MM.1S (cell line): ENCODE results near the gene RIPK1.

Source experiments
- EZH2phosphoT487 ChIP-seq: fragments of 300-600 bp; sonication (generic); IDR thresholded peaks from 2 replicates; pipeline ENCODE4 v1.6.1; 2018; ENCODE audit warnings: antibody characterized with exemption, low read length
- TF ChIP-seq, protein P1 (sequence below): fragments of 300-600 bp; sonication (generic); IDR thresholded peaks from 2 replicates; pipeline ENCODE4 v1.5.1; 2016; ENCODE audit warnings: antibody characterized with exemption, low read length, mixed read lengths

DNA sequence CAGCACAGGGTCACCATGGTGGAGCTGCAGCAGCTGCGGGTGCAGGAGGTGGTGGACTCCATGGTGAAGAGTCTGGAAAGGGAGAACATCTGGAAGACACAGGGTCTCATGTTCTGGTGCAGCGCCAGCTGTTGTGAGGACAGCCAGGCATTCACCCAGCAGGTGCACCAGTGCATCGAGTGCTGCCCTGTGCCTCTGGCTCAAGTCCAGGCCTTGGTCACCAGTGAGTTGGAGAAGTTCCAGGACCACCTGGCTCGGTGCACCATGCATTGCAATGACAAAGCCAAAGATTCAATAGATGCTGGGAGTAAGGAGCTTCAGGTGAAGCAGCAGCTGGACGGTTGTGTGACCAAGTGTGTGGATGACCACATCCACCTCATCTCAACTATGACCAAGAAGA is 22.9 kb upstream of the RIPK1 start:
- TF ChIP-seq, protein P1, sequence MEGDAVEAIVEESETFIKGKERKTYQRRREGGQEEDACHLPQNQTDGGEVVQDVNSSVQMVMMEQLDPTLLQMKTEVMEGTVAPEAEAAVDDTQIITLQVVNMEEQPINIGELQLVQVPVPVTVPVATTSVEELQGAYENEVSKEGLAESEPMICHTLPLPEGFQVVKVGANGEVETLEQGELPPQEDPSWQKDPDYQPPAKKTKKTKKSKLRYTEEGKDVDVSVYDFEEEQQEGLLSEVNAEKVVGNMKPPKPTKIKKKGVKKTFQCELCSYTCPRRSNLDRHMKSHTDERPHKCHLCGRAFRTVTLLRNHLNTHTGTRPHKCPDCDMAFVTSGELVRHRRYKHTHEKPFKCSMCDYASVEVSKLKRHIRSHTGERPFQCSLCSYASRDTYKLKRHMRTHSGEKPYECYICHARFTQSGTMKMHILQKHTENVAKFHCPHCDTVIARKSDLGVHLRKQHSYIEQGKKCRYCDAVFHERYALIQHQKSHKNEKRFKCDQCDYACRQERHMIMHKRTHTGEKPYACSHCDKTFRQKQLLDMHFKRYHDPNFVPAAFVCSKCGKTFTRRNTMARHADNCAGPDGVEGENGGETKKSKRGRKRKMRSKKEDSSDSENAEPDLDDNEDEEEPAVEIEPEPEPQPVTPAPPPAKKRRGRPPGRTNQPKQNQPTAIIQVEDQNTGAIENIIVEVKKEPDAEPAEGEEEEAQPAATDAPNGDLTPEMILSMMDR: no peak
- TF ChIP-seq EZH2phosphoT487: no peak
